GM19395 (cell line): ENCODE measurements around the gene GATB.

Experiments
- ATAC-seq: cut with Tn5 transposase; IDR thresholded peaks from one replicate; pipeline ENCODE4 v1.9.1; 2021; ENCODE audit warnings: mild to moderate bottlenecking, moderate library complexity; ENCODE audit not compliant: unreplicated experiment

Gene GATB

DNA sequence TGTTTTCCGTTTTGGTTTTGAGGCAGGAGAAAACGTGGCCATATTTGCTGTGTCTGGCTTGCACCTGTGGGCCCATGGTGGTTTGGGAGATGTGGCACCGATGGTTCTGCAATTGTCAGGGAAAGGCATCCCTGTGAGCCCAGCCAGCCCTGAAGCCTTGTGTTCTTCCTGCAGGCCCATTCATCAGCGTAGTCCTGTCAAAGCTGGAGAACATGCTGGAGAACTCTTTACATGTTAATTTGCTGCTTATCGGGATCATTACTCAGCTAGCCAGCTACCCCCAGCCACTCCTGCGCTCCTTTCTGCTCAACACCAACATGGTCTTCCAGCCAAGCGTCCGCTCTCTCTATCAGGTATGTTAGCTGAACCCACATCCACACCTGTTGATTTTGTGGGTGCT is 104.7 kb downstream of the GATB start:
- ATAC-seq, result no peak

DNA sequence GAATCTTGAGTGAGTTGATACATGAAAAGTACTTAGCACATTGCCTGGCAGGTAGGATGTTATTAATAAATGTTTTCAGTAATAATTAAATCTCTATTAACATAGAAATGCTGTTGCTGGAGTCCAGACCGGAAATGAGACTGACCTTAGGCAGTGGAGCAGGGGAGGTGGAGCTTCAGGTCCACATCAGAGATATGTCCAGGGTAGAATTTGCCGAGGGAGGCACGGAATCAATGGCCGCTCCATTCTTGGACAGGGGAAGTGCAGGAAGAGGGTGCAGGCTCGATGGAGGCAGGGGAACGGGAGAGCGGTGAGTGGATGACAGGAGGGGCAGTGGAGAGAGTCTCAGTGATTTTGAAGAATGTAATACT is 107.3 kb downstream of the GATB start:
- ATAC-seq, result no peak

DNA sequence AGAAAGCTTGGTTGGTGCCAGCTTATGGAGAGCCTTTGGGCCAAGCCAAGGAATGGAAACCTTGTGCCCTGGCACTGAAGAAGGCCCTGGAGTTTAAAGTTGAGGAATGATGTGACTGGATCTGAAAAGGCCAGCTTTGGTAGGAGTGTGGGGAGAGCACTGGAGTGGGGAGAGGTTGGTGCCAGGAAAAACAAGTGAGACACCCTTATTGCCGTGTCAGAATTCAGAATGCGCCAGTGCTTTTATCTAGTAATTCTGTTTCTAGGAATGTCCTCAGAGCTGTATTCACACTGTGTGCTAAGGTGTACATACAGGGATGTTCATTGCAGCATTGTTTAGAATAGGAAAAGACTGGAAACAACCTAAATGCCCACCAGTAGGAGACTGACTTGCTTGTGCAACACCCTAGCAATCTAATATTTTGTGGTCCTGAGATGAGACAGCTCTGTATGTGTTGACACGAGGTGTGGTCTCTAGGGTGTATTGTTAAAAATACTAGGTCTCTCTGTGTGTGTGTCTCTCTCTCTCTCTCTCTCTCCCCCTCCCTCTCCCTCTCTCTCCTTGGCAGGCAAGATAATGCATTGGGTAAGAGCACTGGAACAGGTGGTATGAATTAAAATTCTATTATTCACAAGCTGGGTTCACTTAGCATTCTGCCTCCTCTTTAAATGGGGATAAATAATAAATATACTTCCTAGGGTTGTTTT is 107.8 kb downstream of the GATB start:
- no peak for ATAC-seq

DNA sequence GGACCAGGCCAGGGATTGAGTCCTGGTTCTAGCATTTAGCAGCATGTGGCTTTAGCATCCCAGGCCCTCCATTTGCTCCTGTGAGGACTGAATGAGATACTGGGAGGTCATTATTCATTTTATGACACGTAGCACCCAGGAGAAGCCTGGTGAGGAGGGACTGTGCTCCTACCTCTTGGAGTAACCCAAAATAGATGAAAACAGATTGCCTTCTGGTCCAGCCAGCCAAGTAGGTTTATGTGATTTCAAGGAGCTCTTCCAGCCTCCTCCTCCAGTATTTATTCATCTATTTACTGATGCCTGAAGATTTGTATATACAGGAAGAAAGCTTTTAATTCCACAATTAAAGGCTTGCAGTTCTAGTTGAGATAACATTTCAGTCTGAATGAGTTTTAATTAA is 109.3 kb downstream of the GATB start:
- no peak for ATAC-seq

DNA sequence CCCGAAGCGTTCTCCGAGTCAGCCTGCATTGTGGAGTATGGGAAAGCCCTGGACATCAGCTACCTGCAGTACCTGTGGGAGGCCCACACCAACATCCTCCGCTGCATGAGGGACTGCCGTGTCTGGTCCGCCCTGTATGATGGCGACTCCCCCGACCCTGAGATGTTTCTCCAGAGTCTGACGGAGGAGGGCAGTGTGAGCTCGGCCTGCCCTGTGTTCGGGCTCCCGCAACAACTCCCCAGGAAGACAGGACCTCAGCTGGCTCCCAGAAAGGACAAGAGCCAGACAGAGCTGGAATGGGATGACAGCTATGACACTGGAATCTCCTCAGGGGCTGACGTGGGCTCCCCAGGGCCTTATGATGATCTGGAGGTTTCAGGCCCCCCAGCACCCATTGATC is 111.3 kb downstream of the GATB start:
- no peak for ATAC-seq

DNA sequence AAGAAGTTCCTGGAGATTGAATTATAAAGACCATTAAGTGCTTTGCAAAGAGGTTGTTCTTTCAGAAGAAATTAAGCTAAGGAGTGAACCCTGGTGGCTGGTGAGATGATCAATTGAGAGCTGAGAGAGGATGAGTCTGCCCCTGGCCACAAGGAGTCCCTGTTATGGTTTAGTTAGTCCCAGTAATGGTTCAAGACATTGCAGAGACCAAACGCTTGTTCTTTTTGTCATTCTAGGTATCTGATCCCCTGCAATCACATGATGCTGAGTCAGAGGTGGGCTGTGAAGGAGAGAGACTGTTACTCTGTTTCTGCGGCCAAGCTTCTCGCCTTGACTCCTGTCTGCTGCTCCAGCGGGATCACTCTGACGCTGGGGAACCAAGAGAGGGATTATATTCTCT is 114.5 kb downstream of the GATB start:
- ATAC-seq, result no peak

DNA sequence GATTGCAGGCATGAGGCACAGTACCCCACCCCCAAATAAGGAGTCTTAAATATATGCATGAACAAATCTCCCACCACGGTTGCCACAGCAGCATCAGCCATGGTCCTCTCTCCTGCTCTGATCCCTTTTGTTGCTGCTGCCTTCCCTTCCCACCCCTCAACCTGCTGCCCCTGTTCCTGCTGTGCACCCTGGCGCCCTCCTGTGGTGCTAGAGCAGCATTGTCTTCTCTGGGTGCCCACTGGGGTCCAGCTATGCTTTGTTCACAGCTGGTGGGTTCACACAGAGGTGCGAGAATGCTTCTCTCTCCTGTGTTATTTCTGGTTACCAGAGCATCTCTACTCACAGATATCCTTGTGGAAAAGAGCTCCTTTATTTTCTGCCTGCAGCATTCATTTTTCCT is 116.2 kb downstream of the GATB start:
- ATAC-seq, result no peak

DNA sequence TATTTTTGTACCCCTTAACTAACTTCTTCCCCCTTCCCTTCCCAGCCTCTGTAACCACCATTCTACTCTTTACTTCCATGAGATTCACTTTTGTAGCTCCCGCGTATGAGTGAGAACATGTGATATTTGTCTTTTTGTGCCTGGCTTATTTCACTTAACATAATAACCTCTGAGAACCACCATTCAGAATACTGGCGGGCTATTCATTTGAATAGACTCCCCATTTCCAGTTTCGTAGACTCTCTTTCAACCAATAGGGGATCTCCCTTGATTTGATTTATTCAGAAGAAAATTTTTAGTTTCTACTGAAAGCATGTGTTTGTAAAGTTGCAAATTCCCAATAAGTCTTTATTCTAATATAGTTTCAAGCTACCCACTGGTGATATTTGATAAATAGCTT is 117.2 kb downstream of the GATB start:
- no peak for ATAC-seq

DNA sequence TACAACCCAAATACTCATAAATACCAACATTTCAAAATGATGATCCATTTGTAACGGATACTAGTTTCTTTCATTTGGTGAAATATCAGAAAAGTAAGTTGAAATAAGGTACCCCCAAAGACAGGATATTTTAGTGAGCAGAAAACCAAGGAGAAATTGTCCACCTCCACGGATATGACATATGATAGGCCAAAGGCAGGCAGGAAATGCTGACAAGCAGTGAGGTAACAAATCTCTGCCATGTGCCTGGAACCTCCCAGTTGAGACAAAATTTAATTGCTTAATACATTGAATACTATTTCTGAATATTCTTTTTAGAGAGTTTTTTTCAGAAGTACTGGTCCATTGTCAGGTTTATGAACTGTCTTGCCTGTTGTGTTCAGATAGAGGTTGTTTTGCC is 118.8 kb downstream of the GATB start:
- ATAC-seq, result no peak

DNA sequence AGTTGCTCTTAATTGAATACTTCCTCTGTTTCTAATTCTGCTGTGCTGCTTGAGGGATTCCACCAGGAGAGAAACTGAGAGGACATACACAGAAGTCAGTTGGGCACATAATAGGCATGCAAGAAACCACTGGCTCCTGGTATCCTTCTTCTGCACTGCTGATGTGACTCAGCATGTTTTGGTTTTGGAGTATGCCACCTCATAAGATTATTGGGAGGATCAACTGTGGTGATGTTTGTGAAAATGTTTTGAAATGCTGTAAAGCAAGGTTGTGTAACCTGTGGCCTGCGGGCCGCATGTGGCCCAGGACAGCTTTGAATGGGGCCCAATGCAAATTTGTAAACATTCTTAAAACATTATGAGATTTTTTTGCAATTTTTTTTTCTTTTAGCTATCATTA is 119.6 kb downstream of the GATB start:
- ATAC-seq, result no peak

DNA sequence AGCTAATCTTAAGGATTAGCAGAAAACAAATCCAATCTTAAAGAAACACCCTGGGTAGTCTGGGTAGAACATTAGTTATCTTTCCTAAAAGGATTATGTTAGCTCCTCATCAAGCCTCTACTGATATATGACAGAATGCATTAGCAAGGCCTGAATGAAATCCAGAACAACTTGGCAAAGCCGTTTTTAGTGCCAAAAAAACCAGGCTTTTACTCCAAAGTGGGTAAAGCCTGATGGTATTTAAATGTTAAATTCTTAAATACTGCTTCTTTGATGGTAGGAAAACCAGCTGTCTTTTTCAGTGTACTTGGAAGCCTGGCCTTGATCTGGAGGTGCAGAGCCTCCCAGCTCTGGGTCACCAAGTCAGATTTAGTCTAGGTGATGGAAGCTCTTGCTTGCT is 120.4 kb downstream of the GATB start:
- ATAC-seq, result no peak

DNA sequence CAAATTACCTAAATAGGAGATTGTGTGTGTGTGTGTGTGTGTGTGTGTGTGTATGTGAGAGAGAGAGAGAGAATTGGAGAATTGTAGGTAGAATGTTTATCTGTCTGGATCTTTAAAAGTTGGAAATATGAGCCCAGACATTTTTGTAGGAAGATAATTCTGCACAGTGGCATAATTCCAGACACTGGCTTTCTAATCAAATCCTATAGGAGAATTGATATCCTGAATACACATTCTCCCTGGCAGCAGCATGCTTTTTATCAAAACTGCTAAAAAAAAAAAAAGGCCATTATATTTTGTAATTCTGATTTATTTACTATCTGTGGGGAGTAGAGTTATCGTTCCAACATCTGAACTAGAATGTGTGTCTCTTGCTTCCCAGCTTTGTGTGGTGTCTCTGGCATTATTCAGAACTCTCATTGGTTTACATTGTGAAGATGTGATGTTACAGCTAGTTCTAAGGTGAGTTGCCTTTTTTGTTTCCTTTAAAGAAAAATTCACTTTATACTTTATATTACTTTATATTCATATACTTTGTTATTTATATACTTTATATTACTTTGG is 122.4 kb downstream of the GATB start:
- ATAC-seq, result no peak

DNA sequence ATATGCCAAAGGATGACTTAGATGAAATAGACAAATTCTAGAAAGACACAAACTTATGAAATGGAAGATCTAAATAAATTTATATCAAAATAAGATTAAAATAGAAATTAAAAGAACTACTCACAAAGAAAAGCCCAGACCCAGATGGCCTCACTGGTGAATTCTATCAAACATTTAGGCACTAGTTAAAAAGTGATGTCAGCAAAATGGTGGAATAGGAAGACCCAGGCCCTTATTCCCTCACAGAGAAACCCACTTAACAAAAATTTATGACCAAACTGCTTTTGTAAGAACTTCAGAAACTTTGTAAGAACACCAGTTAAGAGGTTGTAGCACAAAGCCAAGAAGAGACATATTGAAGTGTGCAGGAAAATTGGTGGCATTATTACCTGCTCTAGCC is 129.5 kb downstream of the GATB start:
- ATAC-seq, result no peak

DNA sequence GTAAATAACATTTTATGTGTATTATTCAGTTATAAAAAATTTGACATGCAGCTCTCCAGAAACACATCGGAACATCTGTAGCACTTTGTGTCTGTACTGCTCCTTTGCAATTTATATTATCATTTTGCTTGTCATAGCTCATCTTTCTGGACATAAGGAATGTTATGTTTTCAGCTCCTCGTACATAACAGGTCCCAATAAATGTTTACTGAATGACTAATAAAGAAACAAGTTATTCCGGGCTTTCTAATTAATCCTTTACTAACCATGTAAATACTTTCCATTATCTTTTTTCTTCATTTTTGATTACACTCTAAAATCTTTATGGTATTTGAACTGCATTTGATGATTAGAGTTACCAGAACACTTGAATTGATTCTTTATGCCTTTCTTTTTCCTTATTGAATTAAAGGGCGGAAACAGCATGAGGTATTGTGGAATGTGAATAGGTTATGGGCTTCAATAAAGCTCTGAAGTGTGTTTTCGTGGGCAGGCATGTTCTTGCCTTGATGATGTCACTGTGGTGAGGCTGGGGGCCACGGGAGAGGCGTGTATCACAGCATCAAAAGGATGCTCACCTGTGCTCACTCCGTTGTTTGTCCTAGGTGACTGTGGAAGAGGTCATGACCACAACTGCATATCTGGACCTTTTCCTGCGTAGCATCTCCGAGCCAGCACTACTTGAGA is 131.6 kb downstream of the GATB start:
- no peak for ATAC-seq

DNA sequence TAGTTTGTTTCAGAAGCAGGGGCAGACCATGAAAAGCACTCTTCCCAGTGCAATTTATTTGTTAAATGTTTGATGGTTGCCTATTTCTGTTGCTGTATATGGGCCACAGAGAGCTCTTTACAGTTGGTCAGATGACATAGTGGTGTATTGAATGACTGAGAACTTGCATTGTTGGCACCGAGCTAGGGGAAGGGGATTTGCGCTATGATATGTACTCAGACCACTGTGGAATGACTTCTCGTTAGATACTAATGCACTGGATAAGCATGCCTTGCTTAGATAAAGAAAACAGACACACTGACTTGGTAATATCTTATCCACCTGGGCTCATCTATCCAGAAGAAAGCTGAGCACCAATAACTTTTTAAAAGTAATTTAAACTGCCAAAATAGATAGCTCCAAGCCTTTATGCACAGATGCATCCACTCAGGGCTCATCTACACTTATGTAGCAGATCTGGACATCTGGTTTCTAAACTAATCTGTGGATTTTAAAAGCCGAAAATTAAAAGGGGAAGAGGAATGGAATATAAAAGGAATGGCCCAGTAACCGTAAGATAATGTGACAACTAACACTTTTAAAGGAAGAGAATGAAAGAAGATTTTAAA is 132.7 kb downstream of the GATB start:
- no peak for ATAC-seq

DNA sequence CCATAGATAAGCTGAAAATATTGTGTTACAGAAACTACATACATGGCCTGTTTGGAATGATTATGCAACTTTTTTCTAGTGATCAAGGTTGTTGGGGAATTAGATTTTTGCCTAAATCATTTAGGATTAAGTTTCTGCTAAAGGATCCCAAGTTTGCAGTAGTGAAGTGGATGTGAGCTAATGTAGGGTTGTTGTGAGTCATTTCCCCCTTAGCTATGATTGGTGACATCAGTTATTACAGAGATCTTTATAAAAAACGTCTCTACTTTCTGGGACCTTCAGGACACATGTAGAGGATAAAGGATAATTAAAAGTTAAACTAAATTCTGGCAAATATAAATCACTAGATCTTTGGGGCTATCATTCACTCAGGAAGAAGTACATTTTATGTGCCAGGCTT is 133.3 kb downstream of the GATB start:
- ATAC-seq, result no peak

DNA sequence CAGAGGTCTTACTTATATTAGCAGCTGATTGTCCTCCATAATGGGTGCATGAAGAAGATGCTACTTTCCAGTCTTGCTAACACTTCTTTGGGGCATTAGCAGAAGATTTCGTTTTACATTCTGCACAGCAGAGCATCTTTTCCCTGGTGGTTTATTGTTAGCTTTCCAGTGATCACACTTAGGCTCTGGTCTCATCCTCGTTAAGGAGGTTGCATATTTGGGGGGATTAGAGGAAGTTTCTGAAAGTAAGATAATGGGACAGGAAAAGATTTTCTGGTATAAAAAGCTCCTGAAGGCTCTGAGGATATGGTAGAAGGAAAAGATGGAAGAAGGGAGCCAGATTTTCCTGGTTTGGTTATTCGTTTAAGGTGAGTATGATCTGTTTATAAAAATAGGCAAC is 134.1 kb downstream of the GATB start:
- no peak for ATAC-seq

DNA sequence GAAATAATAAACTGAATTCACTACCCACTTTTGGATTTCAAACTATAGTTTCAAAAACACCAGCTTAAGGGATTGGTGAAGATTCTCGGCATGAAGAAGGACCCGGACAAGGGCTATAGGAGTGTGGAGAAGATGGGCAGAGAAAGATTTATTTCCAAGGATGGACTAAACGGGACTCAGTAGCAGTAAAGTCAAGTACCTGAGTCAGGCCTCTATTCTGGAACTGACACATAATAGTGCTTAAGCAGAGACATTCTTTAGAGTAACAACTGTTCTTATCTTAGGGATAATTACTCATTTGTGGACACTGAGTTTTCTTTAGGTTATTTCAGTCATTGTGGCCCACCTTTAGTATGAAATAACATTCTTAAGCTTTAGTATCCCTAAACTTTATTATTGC is 134.6 kb downstream of the GATB start:
- no peak for ATAC-seq

DNA sequence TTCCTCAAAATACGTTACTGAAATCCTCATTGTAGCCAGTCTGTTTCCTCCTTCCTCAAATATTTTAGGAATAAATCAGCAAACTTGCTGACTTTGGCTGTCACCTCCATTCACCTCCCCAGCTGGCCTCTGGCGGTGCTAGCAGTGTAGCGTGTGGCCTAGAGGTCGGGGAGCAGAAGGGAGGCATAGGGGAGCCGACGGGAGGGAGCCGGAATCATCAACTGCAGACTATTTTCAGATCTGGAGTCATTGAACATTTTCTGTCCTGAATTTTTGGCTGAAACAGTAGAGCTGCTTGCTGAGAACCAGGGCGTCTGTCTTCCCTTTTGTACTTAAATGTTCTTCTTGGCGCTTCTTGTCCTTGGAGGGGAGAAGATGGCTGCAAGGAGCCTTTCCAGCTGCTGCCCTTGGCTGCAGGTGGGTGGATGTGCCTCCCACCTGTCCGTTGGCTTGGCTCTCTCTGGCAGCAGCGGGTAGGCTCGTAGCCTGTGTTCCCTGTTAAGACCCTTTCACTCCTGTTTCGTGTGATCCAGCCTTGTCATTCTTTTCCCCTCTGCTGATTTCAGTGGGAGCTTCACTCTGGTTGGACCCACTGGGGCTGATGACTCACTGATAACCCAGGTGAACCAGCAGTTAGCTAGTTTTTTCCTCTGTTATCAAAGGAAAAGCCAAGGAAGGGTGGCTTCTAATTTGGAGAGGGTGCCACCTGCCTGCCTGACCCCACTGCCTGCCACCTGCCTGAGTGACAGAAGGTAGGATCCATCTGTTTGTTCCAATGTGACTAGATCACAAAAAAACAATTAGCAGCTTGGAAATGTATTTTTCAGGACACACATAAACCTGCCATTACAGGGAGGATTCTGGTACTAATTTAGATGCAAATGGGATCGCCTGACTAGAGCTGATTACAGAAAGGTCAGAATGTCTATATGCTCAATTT is 135.9 kb downstream of the GATB start:
- ATAC-seq, result no peak
